Activated CD8-positive, alpha-beta memory T cell treated with anti-CD3 and anti-CD28 coated beads, Interleukin-2, amount 50 U/mL, for 1 hour (primary cell): ENCODE measurements around the gene RPS26.
"Not testable (repeated sequence)": the region's sequence is repeated elsewhere in the genome, so short reads cannot be mapped to it uniquely, and the experiment has no call there.

Experiments
- DNase-seq: peaks from one replicate; pipeline ENCODE4 v3.0.0-alpha.2; 2020; ENCODE audit errors: extremely low read depth

Gene RPS26

DNA sequence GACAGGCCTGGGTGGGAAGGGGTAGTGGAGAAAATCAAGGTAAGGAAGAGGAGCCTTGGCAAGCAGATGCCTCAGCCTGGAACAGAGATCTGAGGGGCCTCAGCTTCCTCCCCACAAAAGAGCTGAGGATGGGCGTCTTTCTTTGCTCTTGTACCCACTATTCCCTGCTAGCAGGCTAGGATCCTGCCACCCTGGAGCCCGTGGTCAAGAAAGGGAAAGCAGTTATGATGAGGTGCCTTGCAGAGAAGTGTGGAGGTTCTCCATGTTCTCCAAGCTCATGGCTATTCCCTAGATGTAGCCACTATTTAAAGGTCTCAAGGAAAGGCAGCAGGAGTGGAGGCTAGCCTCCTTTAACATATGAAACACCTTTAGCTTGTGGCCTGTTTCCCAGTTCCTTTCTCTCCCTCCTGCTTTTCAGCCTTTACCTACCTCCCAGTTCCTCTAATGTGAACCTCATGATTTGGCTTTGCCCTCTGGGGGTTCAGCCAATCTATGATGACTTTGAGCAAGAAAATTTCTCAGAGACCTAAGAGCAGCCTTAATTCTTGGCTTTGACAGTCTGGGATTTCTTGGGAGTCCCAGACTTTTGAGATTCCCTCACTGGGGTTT, 19.7 kb upstream of the RPS26 start:
- DNase-seq: no peak

- DNase-seq: no peak
Observed at GRCh38 chr12:56028511-56029165, 13.1 kb upstream of the RPS26 start.

DNA sequence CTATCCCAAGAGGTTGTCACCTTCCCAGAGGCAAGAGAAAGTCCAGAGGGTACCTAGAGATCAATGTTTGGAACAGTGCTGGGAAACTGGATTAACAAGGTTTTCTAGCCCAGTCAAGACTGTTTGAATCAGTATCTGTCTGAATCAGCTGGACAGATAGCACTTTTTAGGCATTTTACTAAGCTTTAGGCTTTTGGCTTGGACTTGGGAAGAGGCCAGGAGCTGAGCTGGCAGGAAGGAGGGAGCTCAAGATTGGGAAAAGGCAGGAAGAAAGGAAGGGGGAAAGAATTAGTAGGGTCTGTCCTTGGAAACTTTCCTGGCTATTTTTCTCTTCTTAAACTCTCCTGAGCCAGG, 12.6 kb upstream of the RPS26 start:
- no peak for DNase-seq

- DNase-seq: no peak
Observed at GRCh38 chr12:56029666-56030293, 11.9 kb upstream of the RPS26 start.

DNA sequence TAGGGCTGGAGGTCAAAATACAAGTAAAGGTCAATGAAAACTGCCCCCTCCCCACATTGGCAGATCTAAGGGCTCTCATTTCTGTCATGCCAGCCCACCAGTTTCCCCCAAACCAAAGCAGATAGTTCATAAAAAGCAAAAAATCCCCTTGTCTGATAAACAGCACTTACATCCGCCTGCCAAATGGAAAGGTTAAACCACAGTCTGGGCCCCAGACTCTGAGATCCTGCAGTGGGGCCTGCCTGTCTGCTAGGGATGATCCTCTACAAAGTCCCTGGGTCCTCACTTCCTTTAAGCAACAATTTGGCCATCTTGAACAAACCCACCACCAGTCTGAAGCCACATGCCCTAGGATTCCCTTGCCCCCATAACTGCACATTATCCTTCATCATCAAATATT, 9.7 kb upstream of the RPS26 start:
- no peak for DNase-seq

DNA sequence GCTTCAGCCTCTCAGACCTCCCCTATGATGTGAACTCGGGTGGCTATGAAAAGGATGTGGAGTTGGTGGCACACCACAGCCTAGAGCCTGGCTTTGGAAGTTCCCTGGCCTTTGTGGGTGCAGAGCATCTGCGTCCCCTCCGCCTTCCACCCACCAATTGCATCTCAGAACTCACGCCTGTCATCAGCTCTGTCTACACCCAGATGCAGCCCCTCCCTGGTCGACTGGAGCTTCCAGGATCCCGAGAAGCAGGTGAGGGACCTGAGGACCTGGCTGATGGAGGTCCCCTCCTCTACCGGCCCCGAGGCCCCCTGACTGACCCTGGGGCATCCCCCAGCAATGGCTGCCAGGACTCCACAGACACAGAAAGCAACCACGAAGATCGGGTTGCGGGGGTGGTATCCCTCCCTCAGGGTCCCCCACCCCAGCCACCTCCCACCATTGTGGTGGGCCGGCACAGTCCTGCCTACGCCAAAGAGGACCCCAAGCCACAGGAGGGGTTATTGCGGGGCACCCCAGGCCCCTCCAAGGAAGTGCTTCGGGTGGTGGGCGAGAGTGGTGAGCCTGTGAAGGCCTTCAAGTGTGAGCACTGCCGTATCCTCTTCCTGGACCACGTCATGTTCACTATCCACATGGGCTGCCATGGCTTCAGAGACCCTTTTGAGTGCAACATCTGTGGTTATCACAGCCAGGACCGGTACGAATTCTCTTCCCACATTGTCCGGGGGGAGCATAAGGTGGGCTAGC, 7.0 kb upstream of the RPS26 start:
- no peak for DNase-seq

DNA sequence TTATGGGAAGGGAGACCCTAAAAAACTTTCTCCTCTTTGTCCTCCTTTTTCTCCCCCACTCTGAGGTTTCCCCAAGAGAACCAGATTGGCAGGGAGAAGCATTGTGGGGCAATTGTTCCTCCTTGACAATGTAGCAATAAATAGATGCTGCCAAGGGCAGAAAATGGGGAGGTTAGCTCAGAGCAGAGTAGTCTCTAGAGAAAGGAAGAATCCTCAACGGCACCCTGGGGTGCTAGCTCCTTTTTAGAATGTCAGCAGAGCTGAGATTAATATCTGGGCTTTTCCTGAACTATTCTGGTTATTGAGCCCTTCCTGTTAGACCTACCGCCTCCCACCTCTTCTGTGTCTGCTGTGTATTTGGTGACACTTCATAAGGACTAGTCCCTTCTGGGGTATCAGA, 4.6 kb upstream of the RPS26 start:
- DNase-seq: no peak

DNA sequence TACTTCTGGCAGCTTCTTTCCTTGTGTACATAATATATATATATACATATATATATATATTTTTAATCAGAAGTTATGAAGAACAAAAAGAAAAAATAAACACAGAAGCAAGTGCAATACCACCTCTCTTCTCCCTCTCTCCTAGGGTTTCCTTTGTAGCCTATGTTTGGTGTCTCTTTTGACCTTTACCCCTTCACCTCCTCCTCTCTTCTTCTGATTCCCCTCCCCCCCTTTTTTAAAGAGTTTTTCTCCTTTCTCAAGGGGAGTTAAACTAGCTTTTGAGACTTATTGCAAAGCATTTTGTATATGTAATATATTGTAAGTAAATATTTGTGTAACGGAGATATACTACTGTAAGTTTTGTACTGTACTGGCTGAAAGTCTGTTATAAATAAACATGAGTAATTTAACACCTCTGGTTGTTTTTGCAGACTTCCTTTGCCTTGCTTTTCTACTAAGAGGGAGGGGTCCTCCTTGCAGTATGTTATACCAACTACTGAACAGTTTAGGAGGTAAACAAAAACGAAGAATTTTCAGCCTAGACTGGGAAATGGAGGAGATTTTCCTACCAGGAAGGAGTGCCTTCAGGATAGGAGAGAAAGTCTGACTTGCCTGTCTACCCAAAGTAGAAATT, 3.6 kb upstream of the RPS26 start:
- no peak for DNase-seq

GRCh38 chr12:56040151-56040550, 1.6 kb upstream of the RPS26 start:
- DNase-seq: no peak

DNA sequence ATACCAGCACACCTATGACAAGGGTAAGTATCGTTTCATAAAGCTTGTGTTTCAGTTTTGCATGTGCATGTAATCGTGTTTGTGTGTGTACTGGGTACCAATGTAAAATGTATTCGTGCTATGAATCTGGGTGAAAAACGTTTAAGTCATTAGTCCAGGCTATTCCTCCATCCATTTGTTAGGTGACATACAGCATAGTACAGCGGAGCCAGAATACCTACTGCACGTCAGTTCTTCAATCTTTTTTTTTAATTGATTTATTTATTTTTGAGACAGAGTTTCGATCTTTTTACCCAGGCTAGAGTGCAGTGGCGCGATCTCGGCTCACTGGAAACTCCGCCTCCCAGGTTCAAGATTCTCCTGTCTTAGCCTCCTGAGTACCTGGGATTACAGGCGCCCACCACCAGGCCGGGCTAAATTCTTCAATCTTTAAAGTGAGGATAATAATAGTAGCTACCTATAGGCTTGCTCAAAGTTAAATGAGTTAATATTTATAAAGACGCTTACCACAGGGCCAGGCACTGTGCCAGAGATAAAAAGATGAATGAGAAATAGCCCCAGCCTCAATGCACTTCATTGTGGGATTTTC, 661 bp upstream of the RPS26 start:
- DNase-seq: no peak

- DNase-seq: not testable (repeated sequence)
Observed at GRCh38 chr12:56042430-56042813, 704 bp downstream of the RPS26 start.

DNA sequence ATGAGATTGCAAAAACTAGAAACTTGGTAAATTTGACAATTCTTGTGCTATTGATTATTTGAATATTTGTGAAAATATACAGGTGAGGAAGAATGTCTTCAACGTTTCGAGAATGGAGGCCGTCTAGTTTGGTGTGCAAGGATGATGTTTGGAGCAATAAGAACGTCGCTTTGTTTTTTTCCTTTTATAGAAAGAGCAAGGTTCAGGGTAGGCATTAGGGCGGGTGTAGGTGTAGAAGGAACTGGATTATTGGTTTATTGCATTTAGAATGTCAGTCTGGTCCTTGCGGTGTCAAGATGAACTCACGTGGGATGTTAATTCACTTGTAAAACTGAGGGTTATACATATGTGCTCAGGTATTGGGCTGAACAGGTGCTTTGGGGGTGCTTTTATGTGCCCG, 1.1 kb downstream of the RPS26 start:
- no peak for DNase-seq

DNA sequence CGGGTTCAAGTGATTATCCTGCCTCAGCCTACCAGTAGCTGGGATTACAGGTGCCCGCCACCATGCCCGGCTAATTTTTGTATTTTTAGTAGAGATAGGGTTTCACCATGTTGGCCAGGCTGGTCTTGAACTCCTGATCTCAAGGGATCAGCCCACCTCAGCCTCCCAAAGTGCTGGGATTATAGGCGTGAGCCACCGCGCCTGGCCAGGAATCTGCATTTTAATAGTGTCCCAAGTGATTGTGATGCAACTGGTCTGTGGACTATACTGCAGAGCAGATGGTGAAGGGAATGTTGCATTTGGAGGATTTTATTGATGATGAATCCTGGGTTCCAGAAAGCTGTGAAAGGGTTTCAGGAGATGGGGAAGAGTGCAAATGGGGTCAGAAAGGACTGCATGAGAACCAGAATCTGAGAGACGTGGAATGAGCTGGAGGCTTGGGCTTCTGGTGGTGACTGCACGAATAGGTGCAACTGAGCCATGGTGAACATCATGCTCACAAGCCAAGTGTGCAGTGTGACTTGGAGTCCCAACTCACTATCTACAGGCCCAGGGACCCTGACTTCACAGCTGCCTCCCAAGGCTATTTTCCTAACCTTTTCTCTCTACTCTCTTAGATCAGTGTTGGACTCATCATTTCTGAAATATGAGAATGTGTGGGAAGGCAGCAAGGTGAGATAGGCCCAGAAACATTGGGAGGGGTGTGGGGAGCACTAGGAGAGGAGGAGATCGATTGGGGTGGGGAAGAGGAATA, 4.5 kb downstream of the RPS26 start:
- DNase-seq: no peak

GRCh38 chr12:56053407-56053893, 11.7 kb downstream of the RPS26 start:
- no peak for DNase-seq

DNA sequence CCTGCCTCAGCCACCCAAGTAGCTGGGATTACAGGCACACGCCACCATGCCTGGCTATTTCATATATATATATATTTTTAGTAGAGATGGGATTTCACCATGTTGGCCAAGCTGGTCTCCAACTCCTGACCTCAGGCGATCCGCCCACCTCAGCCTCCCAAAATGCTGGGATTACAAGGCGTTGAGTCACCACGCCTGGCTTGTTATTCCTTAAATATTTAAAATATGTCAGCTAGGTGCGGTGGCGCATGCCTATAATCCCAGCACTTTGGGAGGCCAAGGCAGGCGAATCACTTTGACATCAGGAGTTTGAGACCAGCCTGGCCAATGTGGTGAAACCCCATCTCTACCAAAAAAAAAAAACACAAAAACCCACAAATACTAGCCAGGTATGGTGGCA, 18.2 kb downstream of the RPS26 start:
- DNase-seq: not testable (repeated sequence)

DNA sequence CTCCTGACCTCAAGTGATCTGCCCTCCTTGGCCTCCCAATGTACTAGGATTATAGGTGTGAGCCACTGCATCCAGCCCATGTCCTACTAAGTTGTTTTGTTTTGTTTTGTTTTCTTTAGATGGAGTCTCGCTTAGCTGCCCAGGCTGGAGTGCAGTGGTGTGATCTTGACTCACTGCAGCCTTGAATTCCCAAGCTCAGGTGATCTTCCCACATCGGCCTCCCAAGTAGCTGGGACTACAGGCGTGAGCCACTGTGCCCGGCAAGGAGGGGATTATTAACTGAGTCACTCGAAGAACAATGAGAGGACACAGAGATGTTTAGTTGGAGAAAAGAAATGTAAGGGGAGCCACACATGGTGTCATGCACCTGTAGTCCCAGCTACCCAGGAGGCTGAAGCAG, 20.3 kb downstream of the RPS26 start:
- DNase-seq: no peak

DNA sequence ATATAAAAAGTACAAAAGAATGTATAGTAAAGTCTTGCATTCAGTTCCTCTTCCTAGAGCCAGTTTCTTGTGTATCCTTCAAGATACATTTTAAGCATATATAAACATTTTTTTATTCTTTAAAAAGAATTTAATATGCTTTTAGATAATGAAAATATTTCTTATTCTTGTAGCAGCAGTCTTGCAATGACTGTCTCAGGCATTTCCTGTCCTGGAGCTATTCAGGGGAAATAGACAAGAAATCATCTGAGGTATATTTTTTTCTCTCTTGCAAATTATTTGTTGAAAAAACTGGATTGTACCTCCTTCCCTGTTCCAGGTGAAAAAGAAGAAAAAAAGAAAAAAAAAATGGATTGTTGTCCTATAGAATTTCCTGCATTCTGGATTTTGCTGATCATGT, 21.3 kb downstream of the RPS26 start:
- DNase-seq: no peak

- DNase-seq: no peak
Observed at GRCh38 chr12:56071648-56072047, 29.9 kb downstream of the RPS26 start.

DNA sequence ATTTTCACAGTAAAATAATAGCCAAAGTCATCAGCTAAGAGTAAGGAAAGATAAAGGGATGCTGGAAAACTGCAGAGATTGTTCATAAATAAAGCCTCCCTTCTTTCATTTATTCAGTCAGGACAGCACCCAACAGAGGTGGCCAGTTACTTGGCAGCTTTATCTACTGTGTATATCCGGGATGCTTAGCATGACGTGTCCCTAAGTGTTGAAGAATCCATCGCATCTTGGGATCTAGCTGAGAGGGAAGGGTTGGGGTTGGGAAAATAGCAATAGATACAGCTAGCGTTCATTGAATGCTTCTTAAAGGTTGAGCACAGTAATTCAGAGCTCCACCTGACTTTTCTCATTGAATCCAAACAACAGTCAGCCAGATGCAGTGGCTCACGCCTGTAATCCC, 32.7 kb downstream of the RPS26 start:
- no peak for DNase-seq

DNA sequence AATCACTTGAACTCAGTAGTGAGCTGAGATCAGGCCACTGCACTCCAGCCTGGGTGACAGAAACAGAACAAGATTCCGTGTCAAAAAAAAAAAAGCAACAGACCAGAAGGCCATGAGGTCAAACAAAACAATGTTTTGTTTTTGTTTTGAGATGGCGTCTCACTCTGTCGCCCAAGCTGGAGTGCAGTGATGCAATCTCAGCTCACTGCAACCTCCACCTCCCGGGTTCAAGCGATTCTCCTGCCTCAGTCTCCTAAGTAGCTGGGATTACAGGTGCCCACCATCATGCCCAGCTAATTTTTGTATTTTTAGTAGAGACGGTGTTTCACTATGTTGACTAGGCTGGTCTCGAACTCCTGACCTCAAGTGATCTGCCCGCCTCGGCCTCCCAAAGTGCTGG, 36.2 kb downstream of the RPS26 start:
- DNase-seq: not testable (repeated sequence)

- no peak for DNase-seq
Observed at GRCh38 chr12:56078427-56078826, 36.7 kb downstream of the RPS26 start.
